ENCODE measurements around the gene SDHA.
"Not testable (repeated sequence)": the region's sequence is repeated elsewhere in the genome, so short reads cannot be mapped to it uniquely, and the experiment has no call there.

Gene SDHA

GRCh38 chr5:204966-205670, 13.0 kb upstream of the SDHA start:
- TF ChIP-seq Cebpa-rat (IDR thresholded peaks at IDR 0.05) = no peak
- Histone ChIP-seq H3K9ac (no peak overlapping the region), H3K4me2 (no peak overlapping the region), H3K36me3 (peaks cover 56% of the 10 kb centered on the region), H3K4me3 (no peak overlapping the region), H3K27ac (no peak overlapping the region), H3K9me3 (peaks cover 9% of the 10 kb centered on the region; the same call in 1 of the 2 replicates), H4K20me1 (peaks cover 58% of the 10 kb centered on the region; the same call in 1 of the 2 replicates), H3K4me1 (peaks cover 61% of the 10 kb centered on the region), H3K27me3 (no peaks in the 10 kb centered on the region; the same call in 1 of the 2 replicates)

GRCh38 chr5:206406-206805, 11.7 kb upstream of the SDHA start:
- no peak overlapping the region for H3K4me3 ChIP-seq
- H3K36me3 ChIP-seq = peaks cover 56% of the 10 kb centered on the region
- no peaks in the 10 kb centered on the region; the same call in 1 of the 2 replicates for H3K27me3 ChIP-seq
- peaks cover 52% of the 10 kb centered on the region for H3K4me1 ChIP-seq
- H3K27ac ChIP-seq = peak overlapping the region; percentile 51
- peak overlapping the region; percentile 38; the same call in 1 of the 2 replicates for H3K9ac ChIP-seq
- peaks cover 9% of the 10 kb centered on the region; the same call in 1 of the 2 replicates for H3K9me3 ChIP-seq
- TF ChIP-seq Cebpa-rat (IDR thresholded peaks at IDR 0.05) = no peak
- H3K4me2 ChIP-seq = peak overlapping the region; percentile 67
- peaks cover 50% of the 10 kb centered on the region; the same call in 1 of the 2 replicates for H4K20me1 ChIP-seq

- Histone ChIP-seq H3K36me3 (peaks cover 56% of the 10 kb centered on the region), H3K4me1 (peaks cover 45% of the 10 kb centered on the region), H3K9ac (peak overlapping the region; percentile 38), H3K9me3 (peaks cover 9% of the 10 kb centered on the region; the same call in 1 of the 2 replicates), H3K4me3 (no peak overlapping the region; the same call in 1 of the 2 replicates), H3K27me3 (no peaks in the 10 kb centered on the region; the same call in 1 of the 2 replicates), H4K20me1 (peaks cover 44% of the 10 kb centered on the region; the same call in 1 of the 2 replicates), H3K4me2 (peak overlapping the region; percentile 67), H3K27ac (peak overlapping the region; percentile 51)
- TF ChIP-seq Cebpa-rat (IDR thresholded peaks at IDR 0.05) = no peak
Measured at GRCh38 chr5:206927-207536, 11.1 kb upstream of the SDHA start.

- peak overlapping the region; percentile 67 for H3K4me2 ChIP-seq
- H3K4me1 ChIP-seq = peaks cover 40% of the 10 kb centered on the region
- H3K4me3 ChIP-seq = no peak overlapping the region; the same call in 1 of the 2 replicates
- H3K27ac ChIP-seq = peak overlapping the region; percentile 51
- peaks cover 9% of the 10 kb centered on the region; the same call in 1 of the 2 replicates for H3K9me3 ChIP-seq
- no peak for TF ChIP-seq Cebpa-rat (IDR thresholded peaks at IDR 0.05)
- H3K27me3 ChIP-seq = no peaks in the 10 kb centered on the region; the same call in 1 of the 2 replicates
- peak overlapping the region; percentile 38 for H3K9ac ChIP-seq
- peaks cover 44% of the 10 kb centered on the region; the same call in 1 of the 2 replicates for H4K20me1 ChIP-seq
- peaks cover 54% of the 10 kb centered on the region for H3K36me3 ChIP-seq
Measured at GRCh38 chr5:207599-207998, 10.5 kb upstream of the SDHA start.

- Histone ChIP-seq H3K4me1 (peaks cover 45% of the 10 kb centered on the region), H3K9ac (no peak overlapping the region), H3K36me3 (peaks cover 49% of the 10 kb centered on the region), H3K4me3 (no peak overlapping the region), H3K27ac (peak overlapping the region; percentile 51), H3K4me2 (peak overlapping the region; percentile 67), H3K27me3 (no peaks in the 10 kb centered on the region; the same call in 1 of the 2 replicates), H3K9me3 (peaks cover 9% of the 10 kb centered on the region; the same call in 1 of the 2 replicates), H4K20me1 (peaks cover 50% of the 10 kb centered on the region; the same call in 1 of the 2 replicates)
- TF ChIP-seq Cebpa-rat (IDR thresholded peaks at IDR 0.05) = no peak
Measured at GRCh38 chr5:208449-209114, 9.5 kb upstream of the SDHA start.

GRCh38 chr5:213803-214395, 4.2 kb upstream of the SDHA start:
- H3K9ac ChIP-seq = peak overlapping the region; percentile 41; the same call in 1 of the 2 replicates
- no peak for TF ChIP-seq Cebpa-rat (IDR thresholded peaks at IDR 0.05)
- no peaks in the 10 kb centered on the region for H3K27me3 ChIP-seq
- peak overlapping the region; percentile 88 for H3K4me2 ChIP-seq
- peaks cover under 1% of the 10 kb centered on the region; the same call in 1 of the 2 replicates for H3K9me3 ChIP-seq
- peak overlapping the region; percentile 52 for H3K4me3 ChIP-seq
- peaks cover 40% of the 10 kb centered on the region for H4K20me1 ChIP-seq
- H3K4me1 ChIP-seq = peaks cover 48% of the 10 kb centered on the region
- peaks cover 8% of the 10 kb centered on the region for H3K36me3 ChIP-seq
- H3K27ac ChIP-seq = peak overlapping the region; percentile 75

- H3K36me3 ChIP-seq, H3K27me3 ChIP-seq, H3K9me3 ChIP-seq: not testable (repeated sequence)
- H3K4me2 ChIP-seq = peak overlapping the region; percentile 88
- H3K4me1 ChIP-seq = peaks cover 41% of the 10 kb centered on the region
- peak overlapping the region; percentile 52; the same call in 1 of the 2 replicates for H3K4me3 ChIP-seq
- peak overlapping the region; percentile 75; the same call in 1 of the 2 replicates for H3K27ac ChIP-seq
- H4K20me1 ChIP-seq = peaks cover 45% of the 10 kb centered on the region
- peak overlapping the region; percentile 41; the same call in 1 of the 2 replicates for H3K9ac ChIP-seq
Measured at GRCh38 chr5:215256-215655, 2.9 kb upstream of the SDHA start.

GRCh38 chr5:216076-216475, 2.0 kb upstream of the SDHA start:
- peak overlapping the region; percentile 35; the same call in 1 of the 2 replicates for H3K27ac ChIP-seq
- H3K4me3 ChIP-seq = peak overlapping the region; percentile 31; the same call in 1 of the 2 replicates
- not testable (repeated sequence) for H3K36me3 ChIP-seq, H3K9me3 ChIP-seq, H3K27me3 ChIP-seq, H3K9ac ChIP-seq
- peaks cover 50% of the 10 kb centered on the region for H4K20me1 ChIP-seq
- peak overlapping the region; percentile 88 for H3K4me2 ChIP-seq
- peaks cover 47% of the 10 kb centered on the region for H3K4me1 ChIP-seq
